ENCODE measurements around the gene NDUFA12. TPM values are rescaled to one million over a fixed set of nuclear protein-coding genes. Genes with fewer than 3 reads are reported as not detected.

NDUFA12 gene
- total RNA-seq, 4 donors from 2014 or later: 59.6 to 82.3 (median 68.8) TPM

GRCh38 chr12:94930772-94931171, 72.7 kb downstream of the NDUFA12 start:
- H3K4me1 ChIP-seq: no peaks in the 10 kb centered on the region
- no peaks in the 10 kb centered on the region for H3K36me3 ChIP-seq
- no peak overlapping the region for H3K4me3 ChIP-seq
- WGBS, 2 donors: 84 to 90% methylated on average over 2 of the region's 2 CpGs
- no peak for DNase-seq (ENCODE audit: low spot score in 2 of 2)
- H3K9me3 ChIP-seq: no peaks in the 10 kb centered on the region
- H3K27ac ChIP-seq: no peak overlapping the region
- TF ChIP-seq POLR2A (IDR thresholded peaks at IDR 0.05) (no peak), EP300 (IDR thresholded peaks at IDR 0.05) (no peak), CTCF (IDR thresholded peaks at IDR 0.05) (no peak)
- no peaks in the 10 kb centered on the region for H3K27me3 ChIP-seq

- TF ChIP-seq POLR2A (IDR thresholded peaks at IDR 0.05) (no peak), EP300 (IDR thresholded peaks at IDR 0.05) (no peak), CTCF (IDR thresholded peaks at IDR 0.05) (no peak)
- no peaks in the 10 kb centered on the region for H3K4me1 ChIP-seq
- no peaks in the 10 kb centered on the region for H3K27me3 ChIP-seq
- DNase-seq (ENCODE audit: low spot score in 2 of 2): no peak
- H3K4me3 ChIP-seq: no peak overlapping the region
- no peak overlapping the region for H3K27ac ChIP-seq
- H3K9me3 ChIP-seq: no peaks in the 10 kb centered on the region
- no peaks in the 10 kb centered on the region for H3K36me3 ChIP-seq
- WGBS, 2 donors: 52 to 65% methylated on average over 6 of the region's 6 CpGs
Observed at GRCh38 chr12:94930216-94930654, 73.3 kb downstream of the NDUFA12 start.

GRCh38 chr12:94929780-94930179, 73.7 kb downstream of the NDUFA12 start:
- no peak overlapping the region for H3K4me3 ChIP-seq
- no peak overlapping the region for H3K27ac ChIP-seq
- TF ChIP-seq EP300 (IDR thresholded peaks at IDR 0.05): no peak
- no peak for TF ChIP-seq CTCF (IDR thresholded peaks at IDR 0.05)
- no peak for TF ChIP-seq POLR2A (IDR thresholded peaks at IDR 0.05)
- no peaks in the 10 kb centered on the region for H3K9me3 ChIP-seq
- no peak for DNase-seq (ENCODE audit: low spot score in 2 of 2)
- no peaks in the 10 kb centered on the region for H3K36me3 ChIP-seq
- H3K27me3 ChIP-seq: no peaks in the 10 kb centered on the region
- WGBS, 2 donors: 62 to 87% methylated on average over 1 of the region's 1 CpG
- H3K4me1 ChIP-seq: no peaks in the 10 kb centered on the region

- 76 to 84% methylated on average over 5 of the region's 5 CpGs for WGBS, 2 donors
- Histone ChIP-seq H3K27ac (no peak overlapping the region), H3K9me3 (no peaks in the 10 kb centered on the region), H3K4me3 (no peak overlapping the region), H3K27me3 (no peaks in the 10 kb centered on the region), H3K4me1 (no peaks in the 10 kb centered on the region), H3K36me3 (no peaks in the 10 kb centered on the region)
- DNase-seq (ENCODE audit: low spot score in 2 of 2): no peak
- TF ChIP-seq EP300 (IDR thresholded peaks at IDR 0.05) (no peak), POLR2A (IDR thresholded peaks at IDR 0.05) (no peak), CTCF (IDR thresholded peaks at IDR 0.05) (no peak)
Observed at GRCh38 chr12:94925729-94926128, 77.8 kb downstream of the NDUFA12 start.

GRCh38 chr12:94925206-94925605, 78.3 kb downstream of the NDUFA12 start:
- H3K4me3 ChIP-seq: no peak overlapping the region
- 62 to 65% methylated on average over 4 of the region's 4 CpGs for WGBS, 2 donors
- no peak for TF ChIP-seq POLR2A (IDR thresholded peaks at IDR 0.05)
- TF ChIP-seq EP300 (IDR thresholded peaks at IDR 0.05): no peak
- TF ChIP-seq CTCF (IDR thresholded peaks at IDR 0.05): no peak

More at GRCh38 chr12:94925206-94925605, 78.3 kb downstream of the NDUFA12 start:
- H3K4me1 ChIP-seq: no peaks in the 10 kb centered on the region
- H3K27me3 ChIP-seq: no peaks in the 10 kb centered on the region
- H3K36me3 ChIP-seq: no peaks in the 10 kb centered on the region
- H3K27ac ChIP-seq: no peak overlapping the region
- H3K9me3 ChIP-seq: no peaks in the 10 kb centered on the region
- DNase-seq (ENCODE audit: low spot score in 2 of 2): no peak

Measured in tibial nerve (tissue), 4 donors.